Mononuclear cell (primary cell): ENCODE data around the gene PEAK1. TPM values are rescaled to one million over a fixed set of nuclear protein-coding genes. Genes with fewer than 3 reads are reported as not detected.
"Not testable (repeated sequence)": the region's sequence is repeated elsewhere in the genome, so short reads cannot be mapped to it uniquely, and the experiment has no call there.

Experiments used
- H3K27me3 ChIP-seq: 2 replicates; pipeline ENCODE4 v1.6.0; 2011; ENCODE audit warnings: low read length, control low read depth; ENCODE audit not compliant: insufficient read depth
- H3K4me1 ChIP-seq: 2 replicates; pipeline ENCODE4 v1.5.1; 2011; ENCODE audit warnings: mild to moderate bottlenecking, low read length, control low read depth; ENCODE audit not compliant: insufficient read depth
- H3K4me3 ChIP-seq: 2 replicates; pipeline ENCODE4 v1.5.1; 2011; ENCODE audit warnings: mild to moderate bottlenecking, low read length, moderate library complexity
- H3K9me3 ChIP-seq: 2 replicates; pipeline ENCODE4 v1.5.1; 2011; ENCODE audit warnings: low read depth, mild to moderate bottlenecking, control low read depth, low read length
- total RNA-seq: library from RNA; depleted of rRNA; stranded (reverse); fragments of >200 nt; gene quantifications from one replicate; pipeline ENCODE4 v1.2.3, GENCODE V29; 2012

The PEAK1 gene
- total RNA-seq, 1 donor = 10.8 TPM

GRCh38 chr15:77415450-77416147 is 4.3 kb downstream of the PEAK1 start:
- Histone ChIP-seq H3K4me1 (peaks cover 27% of the 10 kb centered on the region), H3K9me3 (no peaks in the 10 kb centered on the region), H3K4me3 (no peak overlapping the region), H3K27me3 (no peaks in the 10 kb centered on the region)

DNA sequence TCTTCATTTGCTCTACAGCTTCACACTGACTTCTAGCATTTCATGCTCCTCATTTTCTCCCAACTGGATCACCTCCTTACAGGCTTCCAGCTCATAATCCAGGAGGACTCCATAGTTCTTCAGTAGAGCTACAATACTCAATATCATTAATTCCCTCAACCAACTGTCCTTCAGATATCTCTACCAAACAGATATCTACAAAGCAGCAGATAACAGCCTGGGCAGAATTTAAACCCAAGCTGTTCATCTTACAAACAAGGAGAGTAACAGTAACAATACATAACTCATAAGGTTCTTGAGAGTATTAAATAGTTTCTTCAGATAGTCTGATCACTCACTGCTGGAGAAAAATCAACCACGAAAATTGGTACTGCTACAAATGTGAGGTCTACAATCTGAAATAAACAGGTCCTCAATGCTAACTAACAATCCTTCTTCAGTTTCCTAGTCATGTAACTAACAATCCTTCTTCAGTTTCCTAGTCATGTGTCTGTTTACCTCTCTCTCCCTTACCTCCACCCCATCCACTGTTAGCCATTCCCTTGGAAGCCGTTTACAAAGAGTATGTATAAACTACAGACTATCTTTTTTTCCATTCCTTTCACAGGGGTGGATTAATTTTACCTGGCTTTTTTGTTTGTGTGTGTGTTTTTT is 5.0 kb downstream of the PEAK1 start:
- H3K4me1 ChIP-seq = peaks cover 30% of the 10 kb centered on the region
- no peaks in the 10 kb centered on the region for H3K9me3 ChIP-seq
- H3K4me3 ChIP-seq = no peak overlapping the region
- H3K27me3 ChIP-seq = no peaks in the 10 kb centered on the region

- Histone ChIP-seq H3K9me3 (no peaks in the 10 kb centered on the region), H3K4me1 (peaks cover 33% of the 10 kb centered on the region), H3K27me3 (no peaks in the 10 kb centered on the region), H3K4me3 (no peak overlapping the region)
Observed at GRCh38 chr15:77413699-77414349, 6.1 kb downstream of the PEAK1 start.

DNA sequence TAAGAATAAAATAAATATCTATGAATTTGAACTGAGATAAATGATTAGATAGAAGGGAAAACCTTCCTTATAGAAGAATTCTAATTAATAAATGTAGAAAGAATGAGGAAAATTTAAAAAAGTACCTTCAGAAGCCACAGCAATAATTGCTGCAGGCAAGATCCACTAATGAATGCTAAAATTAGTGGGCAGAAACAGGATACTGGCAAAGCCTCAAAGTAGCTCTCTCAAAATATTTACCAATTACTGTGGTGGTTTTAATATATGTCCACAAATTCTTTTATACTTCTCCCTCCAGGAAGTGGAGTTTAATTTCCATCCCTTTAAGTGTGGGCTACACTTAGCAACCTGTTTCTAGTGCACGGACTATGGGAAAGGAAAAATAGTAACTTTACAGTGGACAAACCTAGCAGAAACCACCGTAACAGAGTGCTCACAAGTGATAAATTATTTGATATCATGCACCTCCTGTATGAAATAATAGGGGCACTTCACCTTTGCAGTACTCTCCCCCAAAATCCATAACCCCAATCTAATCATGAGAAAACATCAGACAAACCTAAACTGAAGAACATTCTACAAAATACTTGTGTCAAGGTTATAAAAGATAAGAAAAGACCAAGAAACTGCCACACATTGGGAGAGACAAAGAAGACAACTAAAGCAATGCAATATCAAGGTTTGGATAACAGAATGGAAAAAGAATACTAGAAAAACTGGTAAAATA is 6.8 kb downstream of the PEAK1 start:
- Histone ChIP-seq H3K4me3 (no peak overlapping the region), H3K9me3 (no peaks in the 10 kb centered on the region), H3K27me3 (no peaks in the 10 kb centered on the region), H3K4me1 (peaks cover 30% of the 10 kb centered on the region)

DNA sequence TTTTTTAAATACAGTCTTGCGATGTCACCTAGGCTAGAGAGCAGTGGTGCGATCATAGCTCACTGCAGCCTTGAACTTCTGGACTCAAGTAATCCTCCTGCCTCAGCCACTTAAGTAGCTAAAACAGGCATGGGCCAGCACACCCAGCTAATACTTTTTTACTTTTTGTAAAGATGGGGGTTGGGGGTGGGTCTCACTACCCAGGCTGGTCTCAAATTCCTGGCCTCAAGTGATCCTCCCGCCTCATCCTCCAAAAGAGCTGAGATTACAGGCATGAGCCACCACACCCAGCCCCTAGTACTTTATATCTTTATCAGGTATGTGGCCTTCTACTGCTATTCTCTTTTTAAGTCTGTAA is 8.3 kb downstream of the PEAK1 start:
- H3K4me3 ChIP-seq = no peak overlapping the region
- no peaks in the 10 kb centered on the region for H3K9me3 ChIP-seq

GRCh38 chr15:77410701-77411618 is 8.9 kb downstream of the PEAK1 start:
- peaks cover 26% of the 10 kb centered on the region for H3K4me1 ChIP-seq
- H3K4me3 ChIP-seq = no peak overlapping the region
- H3K27me3 ChIP-seq = no peaks in the 10 kb centered on the region
- no peaks in the 10 kb centered on the region for H3K9me3 ChIP-seq

More for the DNA sequence above, 8.3 kb downstream of the PEAK1 start:
- H3K27me3 ChIP-seq = no peaks in the 10 kb centered on the region
- peaks cover 30% of the 10 kb centered on the region for H3K4me1 ChIP-seq

- peaks cover 18% of the 10 kb centered on the region for H3K4me1 ChIP-seq
- not testable (repeated sequence) for H3K9me3 ChIP-seq, H3K4me3 ChIP-seq, H3K27me3 ChIP-seq
Observed at GRCh38 chr15:77410157-77410500, 9.8 kb downstream of the PEAK1 start.

- Histone ChIP-seq H3K9me3 (no peaks in the 10 kb centered on the region), H3K4me3 (no peak overlapping the region), H3K4me1 (peaks cover 13% of the 10 kb centered on the region), H3K27me3 (no peaks in the 10 kb centered on the region)
Observed at GRCh38 chr15:77409259-77410156, 10.4 kb downstream of the PEAK1 start.

DNA sequence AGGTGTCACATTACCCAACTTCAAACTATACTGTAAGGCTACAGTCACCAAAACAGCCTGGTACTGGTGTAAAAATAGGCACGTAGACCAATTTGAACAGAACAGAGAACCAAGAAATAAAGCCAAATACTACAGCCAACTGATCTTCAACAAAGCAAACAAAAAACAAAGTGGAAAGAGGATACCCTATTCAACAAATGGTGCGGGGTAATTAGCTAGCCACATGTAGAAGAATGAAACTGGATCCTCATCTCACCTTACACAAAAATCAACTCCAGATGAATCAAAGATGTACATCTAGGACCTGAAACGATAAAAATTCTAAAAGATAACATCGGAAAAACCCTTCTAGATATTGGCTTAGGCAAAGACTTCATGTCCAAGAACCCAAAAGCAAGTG is 13.1 kb downstream of the PEAK1 start:
- Histone ChIP-seq H3K4me1 (peaks cover 13% of the 10 kb centered on the region), H3K27me3 (no peaks in the 10 kb centered on the region), H3K9me3 (no peaks in the 10 kb centered on the region), H3K4me3 (no peak overlapping the region)

DNA sequence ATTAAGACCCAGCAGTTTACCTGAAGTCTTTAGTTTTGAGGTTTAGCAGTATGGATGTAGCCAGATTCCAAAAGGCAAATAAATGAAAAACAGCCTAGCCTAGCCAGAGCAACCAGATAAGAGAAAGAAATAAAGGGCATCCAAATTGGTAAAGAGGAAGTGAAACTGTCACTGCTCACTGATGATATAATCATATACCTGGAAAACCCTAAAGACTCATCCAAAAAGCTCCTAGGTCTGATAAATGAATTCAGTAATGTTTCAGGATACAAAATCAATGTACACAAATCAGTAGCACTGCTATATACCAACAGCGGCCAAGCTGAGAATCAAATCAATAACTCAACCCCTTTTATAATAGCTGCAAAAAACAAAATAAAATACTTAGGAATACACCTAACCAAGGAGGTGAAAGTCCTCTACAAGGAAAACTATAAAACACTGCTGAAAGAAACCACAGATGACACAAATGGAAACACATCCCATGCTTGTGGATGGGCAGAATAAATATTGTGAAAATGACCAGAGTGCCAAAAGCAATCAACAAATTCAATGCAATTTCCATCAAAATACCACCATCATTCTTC is 13.6 kb downstream of the PEAK1 start:
- H3K9me3 ChIP-seq, H3K4me3 ChIP-seq, H3K27me3 ChIP-seq: not testable (repeated sequence)
- H3K4me1 ChIP-seq = peaks cover 13% of the 10 kb centered on the region

- H3K4me1 ChIP-seq = no peaks in the 10 kb centered on the region
- H3K27me3 ChIP-seq = no peaks in the 10 kb centered on the region
- peaks cover 6% of the 10 kb centered on the region for H3K9me3 ChIP-seq
- H3K4me3 ChIP-seq = no peak overlapping the region
Observed at GRCh38 chr15:77402740-77403379, 17.0 kb downstream of the PEAK1 start.

- peaks cover 15% of the 10 kb centered on the region for H3K9me3 ChIP-seq
- H3K4me3 ChIP-seq = no peak overlapping the region
Observed at GRCh38 chr15:77400258-77400657, 19.6 kb downstream of the PEAK1 start.

GRCh38 chr15:77398927-77399326 is 21.0 kb downstream of the PEAK1 start:
- Histone ChIP-seq H3K27me3 (no peaks in the 10 kb centered on the region), H3K4me3 (no peak overlapping the region), H3K9me3 (peaks cover 23% of the 10 kb centered on the region), H3K4me1 (no peaks in the 10 kb centered on the region)

More at GRCh38 chr15:77400258-77400657, 19.6 kb downstream of the PEAK1 start:
- no peaks in the 10 kb centered on the region for H3K4me1 ChIP-seq
- H3K27me3 ChIP-seq = no peaks in the 10 kb centered on the region
